OCI-M1 (cell line): Measurements from ENCODE around the gene SAMD3.
"Not testable (repeated sequence)": the region's sequence is repeated elsewhere in the genome, so short reads cannot be mapped to it uniquely, and the experiment has no call there.

Experiments
- DNase-seq: peaks from one replicate; lab custom pipeline; 2025; lab: John Stamatoyannopoulos, UW

SAMD3 gene, protein sequence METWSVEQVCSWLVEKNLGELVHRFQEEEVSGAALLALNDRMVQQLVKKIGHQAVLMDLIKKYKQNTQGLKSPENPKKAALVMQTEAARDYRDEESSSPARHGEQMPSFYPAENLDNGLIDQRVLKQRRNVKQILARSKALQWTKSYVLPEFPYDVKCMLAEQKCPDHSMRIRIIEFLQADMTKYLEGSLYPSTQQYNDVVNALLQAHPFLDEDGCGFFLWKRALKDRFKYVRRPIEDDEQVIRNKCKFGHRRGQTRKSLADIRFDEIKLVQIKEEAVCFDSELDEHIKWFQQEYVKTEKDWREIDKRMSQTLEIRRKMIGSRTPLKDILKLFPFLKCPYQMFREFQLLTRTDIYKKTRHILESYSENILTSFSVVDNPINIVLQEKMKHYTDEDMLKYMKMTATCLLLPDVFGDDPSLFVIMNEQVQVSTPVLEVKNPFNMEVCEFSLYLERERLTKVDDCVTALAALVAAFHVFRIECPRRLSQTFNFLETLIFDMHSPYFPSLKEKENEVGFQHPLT

DNA sequence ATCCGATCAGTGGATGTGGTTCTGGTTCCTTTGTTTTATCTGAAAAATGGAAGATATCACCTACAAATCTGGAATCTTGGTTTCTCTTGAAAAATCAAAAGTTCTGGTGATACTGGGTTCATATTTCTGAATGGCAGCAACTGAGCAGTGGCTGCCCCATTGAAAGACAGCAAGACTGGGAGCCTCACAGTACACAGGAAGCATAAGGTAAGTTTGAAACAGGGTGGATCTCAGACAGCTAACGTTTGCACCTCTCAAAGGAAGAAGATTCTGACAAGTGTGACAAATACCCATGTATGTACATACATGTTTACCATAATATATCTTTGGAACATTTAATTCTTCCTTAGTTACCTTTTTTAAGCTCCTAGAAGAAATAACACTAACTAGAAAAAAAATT lies at the start of gene SAMD3:
SAMD3 (minus strand) TSS at position 177 of the 400 bp plus-strand sequence. CDS start 7,678 bp downstream, outside the sequence.
- no peak for DNase-seq

DNA sequence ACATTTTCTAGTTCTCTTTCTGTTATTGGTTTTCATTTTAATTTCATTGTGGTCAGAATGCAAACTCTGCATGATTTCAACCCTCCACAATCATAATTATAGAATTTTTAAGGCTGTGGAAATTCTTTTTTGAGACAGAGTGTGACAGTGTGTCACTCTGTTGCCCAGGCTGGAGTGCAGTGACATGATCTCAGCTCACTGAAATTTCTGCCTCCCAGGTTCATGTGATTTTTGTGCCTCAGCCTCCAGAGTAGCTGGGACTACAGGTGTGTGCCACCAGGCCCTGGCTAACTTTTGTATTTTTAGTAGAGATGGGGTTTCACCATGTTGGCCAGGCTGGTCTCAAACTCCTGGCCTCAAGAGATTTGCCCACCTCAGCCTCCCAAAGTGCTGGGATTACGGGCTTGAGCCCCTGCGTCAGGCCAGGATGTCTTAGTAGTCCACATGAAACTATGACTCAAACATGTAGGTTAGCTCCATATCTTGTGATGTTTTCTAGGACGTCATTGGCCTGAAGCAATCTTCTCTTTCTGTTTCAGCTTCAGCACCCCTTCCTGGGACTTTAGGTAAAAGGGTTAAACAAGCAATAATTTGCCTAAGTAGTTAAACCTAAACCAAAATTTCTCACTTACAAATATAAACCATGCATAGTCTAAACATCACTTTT lies 47.4 kb upstream of the SAMD3 start:
- DNase-seq: no peak

DNA sequence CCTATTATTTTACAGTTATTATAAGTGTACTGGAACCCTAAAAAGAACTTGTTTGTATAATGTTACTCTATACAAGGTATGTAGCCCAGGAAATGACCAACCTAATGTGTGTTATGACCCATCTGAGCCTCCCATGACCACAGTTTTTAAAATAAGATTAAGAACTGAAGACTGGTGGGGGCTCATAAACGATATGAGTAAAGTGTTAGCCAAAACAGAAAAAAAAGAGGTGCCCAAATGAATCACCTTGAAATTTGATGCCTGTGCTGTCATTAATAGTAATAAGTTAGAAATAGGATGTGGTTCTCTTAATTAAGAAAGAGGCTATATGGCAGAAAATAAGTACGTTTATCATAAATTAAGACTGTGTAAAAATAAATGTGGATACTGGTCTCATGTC lies 42.8 kb upstream of the SAMD3 start:
- not testable (repeated sequence) for DNase-seq

DNA sequence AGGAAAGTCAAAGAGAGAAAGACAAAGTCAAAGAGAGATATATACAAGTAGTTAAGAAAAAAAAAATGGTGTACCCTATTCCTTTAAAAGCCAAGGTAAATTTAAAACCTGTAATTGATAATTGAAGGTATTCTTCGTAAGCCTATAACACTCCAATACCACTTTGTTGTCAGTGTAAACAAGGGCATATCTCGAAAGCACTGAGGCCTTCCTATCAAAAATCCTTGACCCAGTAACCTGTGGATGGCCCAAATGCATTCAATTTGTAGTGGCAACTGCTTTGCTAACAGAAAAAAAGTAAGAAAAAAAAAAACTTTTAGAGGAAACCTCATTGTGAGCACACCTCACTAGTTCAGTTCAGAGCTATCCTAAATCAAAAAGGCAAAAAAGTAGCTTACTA lies 39.3 kb upstream of the SAMD3 start:
- DNase-seq: no peak

DNA sequence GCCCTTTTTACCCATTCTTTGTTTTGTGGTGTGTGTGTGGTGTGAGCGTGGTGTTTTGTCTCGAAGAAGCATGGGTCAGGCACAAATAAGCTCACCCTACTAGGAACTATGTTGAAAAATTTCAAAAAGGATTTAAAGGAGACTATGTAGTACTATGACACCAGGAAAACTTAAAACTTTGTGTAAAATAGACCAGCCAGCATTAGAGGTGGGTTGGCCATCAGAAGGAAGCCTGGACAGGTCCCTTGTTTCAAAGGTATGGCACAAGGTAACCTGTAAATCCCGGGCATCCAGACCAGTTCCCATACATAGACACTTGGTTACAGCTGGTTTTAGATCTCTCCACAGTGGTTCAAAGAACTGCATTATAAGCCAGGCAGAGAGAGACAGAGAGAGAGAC lies 38.8 kb upstream of the SAMD3 start:
- DNase-seq: not testable (repeated sequence)

DNA sequence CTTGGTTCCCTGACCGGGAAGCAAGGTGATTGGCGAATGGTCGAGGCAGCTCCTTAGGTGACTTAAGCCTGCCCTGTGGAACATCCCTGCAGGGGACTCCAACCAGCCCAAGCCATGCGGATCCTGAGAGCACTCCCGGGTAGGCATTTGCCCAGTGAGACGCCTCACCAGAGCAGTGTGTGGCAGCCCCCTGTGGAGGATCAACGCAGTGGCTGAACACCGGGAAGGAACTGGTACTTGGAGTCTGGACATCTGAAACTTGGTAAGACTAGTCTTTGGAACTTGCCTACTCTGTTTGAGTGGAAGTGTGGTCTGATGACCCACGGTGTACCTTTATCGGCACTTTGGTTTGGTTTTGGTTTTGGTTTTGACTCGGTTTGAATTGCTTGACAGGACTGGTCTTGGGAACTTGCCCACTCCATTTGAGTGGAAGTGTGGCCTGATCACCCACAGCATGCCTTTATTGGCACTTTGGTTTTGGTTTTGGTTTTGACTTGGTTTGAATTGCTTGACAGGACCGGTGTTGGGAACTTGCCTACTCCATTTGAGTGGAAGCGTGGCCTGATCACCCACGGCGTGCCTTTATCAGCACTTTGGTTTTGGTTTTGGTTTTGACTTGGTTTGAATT lies 38.0 kb upstream of the SAMD3 start:
- DNase-seq: peak; percentile 42

DNA sequence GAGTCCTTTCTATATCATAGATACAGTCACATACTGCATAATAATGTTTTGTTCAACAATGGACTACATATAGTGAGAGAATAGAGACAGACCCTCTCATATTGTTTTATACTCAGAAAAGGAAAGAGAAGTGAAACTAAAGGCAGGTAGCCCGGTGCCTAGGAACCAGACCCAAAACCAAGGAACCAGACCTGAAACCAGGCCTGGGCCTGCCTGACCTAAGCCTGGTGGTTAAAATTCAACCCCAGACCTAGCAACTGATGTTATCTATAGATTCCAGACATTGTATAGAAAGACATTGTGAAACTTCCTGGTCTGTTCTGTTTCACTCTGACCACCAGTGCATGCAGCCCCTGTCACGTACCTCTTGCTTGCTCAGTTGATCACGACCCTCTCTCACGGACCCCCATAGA lies 37.3 kb upstream of the SAMD3 start:
- DNase-seq: peak; percentile 59

DNA sequence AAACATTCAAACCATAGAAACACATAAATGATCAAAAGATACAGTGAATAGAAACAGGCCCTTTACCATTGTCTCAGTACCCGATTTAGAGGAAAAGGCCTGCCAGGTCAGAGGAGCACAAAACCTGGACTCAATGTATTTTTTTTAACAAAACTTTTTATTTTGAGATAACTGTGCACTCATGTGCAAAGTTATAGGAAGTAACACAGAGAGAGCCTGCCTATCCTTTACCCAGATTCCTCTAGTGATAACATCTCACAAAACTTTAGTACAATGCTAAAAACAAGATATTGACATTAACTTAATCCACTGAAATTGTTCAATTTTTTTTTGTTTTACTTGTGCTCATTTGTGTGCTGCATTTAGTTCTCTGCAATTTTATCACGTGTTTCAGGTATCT lies 36.8 kb upstream of the SAMD3 start:
- no peak for DNase-seq

DNA sequence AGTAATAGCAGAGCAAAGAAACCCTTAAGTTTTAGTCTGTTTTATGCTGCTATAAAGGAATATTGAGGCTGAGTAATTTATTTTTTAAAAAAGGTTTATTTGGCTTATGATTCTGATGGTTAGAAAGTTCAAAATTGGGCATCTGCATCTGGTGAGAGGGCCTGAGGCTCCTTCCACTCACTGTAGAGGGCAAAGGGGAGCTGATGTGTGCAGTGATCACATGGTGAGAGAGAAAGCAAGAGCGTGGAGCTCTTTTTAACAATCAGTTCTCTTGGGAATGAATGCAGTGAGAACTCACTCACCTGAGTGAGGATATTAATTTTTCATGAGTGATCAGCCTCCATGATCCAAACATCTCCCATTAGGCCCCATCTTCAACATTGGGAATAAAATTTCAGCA lies 36.4 kb upstream of the SAMD3 start:
- no peak for DNase-seq

DNA sequence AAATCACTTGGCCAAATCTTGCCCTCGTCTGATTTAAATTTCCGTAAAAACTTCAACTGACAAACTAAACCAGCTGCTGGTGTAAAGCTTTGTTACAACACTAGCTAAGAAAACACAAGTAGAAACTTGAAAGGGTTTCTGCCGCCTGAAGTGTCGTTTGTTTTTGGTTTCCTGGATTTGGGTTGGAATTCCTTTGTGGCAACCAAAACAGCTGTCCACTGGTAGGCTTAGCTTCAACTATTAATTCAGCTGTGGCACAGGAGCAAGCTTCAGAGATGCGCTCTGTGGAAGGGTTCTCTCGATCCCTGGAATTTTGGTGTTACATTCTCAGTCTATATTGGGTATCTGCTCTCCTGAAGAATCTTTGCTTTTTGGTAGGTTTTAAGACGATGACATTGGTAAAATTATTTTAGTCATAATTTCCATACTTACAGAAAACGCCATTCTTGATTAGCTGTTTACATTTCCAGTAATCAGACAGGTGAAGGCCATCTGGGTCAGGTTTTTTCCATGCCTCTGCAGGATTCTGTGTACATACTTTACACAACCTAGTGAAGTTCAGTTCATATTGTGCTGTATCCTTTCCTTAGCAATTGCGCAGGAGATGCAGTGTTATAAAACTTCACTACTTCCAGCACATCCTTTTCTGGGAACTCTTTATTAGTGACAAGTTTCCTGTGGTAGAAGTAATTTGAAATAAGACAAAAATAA lies 29.9 kb upstream of the SAMD3 start:
- no peak for DNase-seq

DNA sequence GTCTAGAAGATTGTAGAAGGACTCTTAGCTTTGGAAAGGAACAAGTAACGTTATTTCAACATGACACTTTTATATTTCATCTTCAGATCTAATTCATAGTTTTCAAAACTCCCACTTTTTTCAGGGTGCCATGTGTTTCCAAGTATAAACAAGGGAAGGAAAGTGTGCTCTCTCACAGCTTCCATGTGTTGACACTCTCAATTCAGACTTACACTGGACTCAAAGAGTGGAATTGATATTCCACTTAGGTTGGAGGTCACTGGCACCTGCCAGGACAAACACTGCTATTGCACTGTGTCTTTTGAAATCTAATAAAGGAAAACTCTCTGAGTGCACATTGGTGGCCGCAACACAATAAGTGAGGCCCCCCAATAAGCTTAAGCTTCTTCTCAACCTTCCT lies 22.5 kb upstream of the SAMD3 start:
- no peak for DNase-seq

DNA sequence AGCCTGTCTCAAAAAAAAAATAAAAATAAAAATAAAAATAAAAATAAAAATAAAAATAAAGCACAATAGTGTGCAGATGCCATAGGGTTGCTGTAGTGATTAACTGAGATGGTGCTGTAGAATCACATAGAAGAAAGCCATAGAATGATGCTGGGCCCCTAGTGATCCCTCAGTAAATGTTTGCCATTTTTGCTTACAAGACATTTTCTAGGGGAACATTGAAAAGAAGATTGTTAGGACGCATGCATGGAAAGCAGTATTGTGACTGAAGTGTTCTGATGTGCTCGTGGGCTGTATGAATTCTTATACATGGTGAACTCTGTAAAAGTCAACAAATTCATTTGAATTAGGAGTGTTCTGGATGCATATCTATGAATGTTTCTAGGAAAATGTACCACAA lies 22.0 kb upstream of the SAMD3 start:
- DNase-seq: no peak

DNA sequence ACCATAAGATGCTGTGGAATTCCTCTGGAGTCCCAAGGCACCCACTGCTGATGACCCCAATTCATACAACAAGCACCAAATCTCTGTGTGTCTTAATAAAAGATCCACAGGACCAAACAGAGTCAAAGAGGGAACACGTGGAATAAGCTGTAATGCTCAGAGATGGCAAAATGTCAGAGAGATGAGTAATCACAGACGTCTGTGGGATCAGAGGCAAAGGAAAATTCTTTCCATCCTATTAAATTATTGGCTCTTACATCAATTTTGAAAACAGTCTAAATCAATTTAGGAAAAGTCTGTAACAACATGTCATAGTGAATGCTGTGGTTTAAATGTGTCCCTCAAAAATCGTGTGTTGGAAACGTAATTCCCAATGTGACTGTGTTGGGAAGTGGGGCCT lies 17.5 kb upstream of the SAMD3 start:
- no peak for DNase-seq

DNA sequence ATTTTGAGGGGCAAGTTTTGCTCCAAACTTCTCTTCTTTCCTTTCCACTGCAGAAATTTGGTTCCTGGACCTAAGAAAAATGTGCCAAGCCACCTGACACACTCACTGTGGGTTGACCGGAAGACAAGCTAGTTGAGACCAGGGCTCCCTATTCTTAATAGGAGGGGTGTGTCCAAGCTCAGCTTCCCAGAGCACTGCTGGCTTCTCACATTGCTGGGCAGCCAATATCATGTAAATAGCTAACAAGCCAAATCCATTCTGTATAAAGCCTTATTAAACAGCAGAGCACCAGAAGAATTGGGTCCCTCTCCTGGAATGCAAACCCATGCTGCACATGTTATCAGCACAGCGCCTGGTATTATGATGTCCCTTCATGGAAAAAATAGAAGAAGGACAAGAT lies 17.0 kb upstream of the SAMD3 start:
- DNase-seq: no peak

DNA sequence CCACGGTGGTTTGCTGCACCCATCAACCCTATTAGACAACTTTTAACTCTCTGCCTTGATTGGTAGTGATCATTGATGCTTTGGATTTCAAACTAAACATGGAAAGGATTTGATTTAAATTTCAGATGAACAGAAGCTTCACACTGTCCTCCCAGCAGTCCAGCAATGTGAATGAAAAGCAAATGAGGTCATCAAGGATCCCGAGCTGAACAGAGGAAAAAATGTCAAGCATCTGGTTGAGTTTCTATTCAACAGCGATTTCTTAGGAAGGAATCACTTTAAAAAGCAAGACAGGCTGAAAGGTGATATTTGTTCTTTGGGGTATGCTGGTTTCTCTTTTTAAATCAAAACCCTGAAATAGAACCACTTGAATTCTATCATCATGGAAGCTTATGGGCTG lies 10.6 kb upstream of the SAMD3 start:
- no peak for DNase-seq

DNA sequence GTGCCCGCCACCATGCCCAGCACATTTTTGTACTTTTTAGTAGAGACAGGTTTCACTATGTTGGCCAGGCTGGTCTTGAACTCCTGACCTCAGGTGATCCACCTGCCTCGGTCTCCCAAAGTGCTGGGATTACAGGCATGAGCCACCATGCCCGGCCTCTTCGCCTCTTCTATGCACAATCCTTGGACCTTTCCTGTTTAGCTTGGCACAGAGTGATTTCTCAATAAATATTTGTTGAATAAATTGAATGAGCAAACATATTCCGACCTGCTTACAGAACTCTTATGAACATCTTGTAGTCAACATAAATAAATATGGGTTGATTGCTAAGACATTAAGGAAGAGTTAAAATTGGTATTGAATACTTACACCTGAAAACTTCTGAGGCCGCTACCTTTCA lies 7.8 kb upstream of the SAMD3 start:
- not testable (repeated sequence) for DNase-seq

DNA sequence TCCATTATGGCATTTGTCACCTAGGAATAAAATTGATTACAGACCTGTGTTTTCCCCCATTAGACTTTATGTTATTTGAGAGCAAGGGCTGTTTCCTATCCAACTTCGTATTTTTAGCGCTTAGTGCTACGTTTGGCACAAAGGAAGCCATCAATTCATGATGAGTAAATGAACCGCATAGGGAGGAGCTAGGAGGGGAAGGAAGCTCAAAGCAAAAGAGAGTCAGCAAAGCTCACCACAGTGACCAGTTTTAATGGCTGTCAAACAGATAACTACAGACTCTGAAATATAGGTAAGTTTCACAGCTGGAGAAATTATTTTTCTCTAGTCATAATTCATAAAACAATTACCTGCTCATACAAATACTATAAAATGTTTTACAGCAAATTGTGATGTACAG lies 6.9 kb upstream of the SAMD3 start:
- DNase-seq: no peak

DNA sequence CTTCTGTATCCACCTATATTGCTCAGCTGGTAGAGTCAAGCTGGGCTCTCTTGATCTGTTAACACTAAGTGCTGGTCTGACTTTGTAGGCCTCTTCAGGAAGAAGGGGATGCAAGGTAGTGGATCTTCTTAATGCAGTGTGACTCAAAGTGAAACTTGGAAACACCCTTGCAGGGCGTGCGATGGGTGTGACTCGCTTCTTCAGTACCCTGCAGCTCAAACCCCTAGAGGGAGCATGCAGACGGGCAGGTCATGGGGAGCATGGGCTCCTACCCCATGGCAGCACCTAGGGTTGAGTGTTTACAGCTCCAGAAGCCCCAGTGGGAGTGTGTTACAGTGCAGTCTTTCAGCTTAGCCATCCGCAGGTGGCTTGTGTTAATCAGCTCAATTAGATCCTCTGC lies 757 bp upstream of the SAMD3 start:
- DNase-seq: no peak

DNA sequence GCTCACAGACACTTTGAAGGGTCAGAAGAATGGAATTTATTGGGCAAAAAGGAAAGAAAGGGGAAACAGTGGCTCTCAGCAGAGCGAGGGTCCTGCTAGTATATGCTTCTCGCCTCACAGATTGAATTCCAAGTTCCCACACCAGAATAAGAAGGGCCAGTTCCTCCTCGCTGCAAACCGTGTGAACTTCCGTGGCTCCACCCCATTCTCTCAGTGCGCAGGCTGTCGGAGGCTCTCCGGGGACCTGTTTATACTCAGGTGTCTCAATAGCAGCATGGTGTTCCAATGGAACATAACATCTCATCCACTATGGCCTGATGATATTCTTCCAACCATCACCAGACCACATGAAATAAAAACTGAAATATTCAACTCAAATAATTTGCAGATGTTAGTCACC lies 4.6 kb downstream of the SAMD3 start:
- no peak for DNase-seq

DNA sequence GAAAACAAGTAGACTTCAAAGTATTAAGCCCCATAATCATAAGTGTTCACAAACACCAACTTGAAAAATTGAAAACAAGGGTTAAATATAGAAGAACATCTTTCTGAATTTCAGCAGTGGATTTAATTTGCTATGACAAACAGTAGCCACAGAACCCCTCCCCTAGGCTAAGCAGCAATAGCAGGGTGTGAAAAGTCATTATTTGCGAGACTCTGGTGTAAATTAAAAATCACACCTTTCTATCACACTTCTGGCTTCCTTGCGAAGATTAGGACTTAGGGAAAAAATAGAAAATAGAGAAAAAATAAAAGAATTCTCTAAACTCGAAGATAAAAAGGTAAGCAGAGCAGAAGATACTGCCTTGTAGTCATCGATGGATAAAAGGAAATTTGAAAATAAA lies 6.1 kb downstream of the SAMD3 start:
- DNase-seq: no peak

DNA sequence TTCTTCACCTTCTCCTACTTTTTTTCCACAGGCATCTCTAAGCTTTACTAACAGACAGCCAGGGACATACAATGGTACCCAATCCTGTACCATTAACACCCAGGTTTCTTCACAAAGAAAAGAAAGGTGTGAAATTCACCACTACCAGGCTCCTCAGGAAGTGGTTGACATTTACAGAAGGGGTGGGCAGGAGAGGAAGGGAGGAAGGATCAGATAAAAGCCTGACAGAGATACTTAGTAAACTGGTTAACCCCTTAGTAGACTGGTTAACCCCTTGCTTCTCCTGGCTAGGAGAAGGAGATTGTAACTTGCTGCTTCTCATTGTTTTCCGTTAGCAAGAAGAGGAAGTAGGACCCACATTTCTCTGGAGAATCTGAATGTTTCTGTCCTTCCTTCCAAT lies 7.2 kb downstream of the SAMD3 start:
- DNase-seq: peak; percentile 72

DNA sequence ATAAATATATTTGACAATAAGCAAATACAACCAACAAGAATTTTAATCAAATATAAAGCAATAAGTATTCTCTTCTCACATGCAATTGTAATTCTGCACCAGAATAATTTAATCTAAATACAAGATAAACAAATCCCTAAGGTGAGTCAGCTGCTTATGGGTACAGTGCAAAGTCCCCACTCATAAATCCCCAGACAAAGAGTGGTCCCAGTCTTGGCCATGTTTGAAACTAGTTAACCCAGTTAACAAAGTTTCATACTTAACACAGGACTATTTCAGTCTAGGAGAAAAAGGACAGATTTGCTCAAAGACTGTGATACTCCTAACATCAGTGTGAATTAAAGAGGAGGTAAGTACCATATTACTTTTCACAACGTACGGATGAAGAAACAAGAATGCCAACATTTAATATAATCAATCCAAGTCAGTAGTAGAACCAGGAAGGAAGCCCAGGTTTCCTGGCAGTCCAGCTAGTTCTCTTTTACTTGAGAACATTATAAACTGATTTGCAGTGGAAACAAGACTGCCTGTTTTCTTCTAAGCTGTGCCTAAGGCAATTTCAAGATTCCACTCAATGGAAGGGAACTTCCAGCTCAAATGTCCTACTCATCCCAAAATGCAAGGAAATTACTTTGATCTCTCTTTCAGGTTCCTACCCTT lies 10.4 kb downstream of the SAMD3 start:
- no peak for DNase-seq
